HepG2 (cell line): Measurements from ENCODE around the gene CADM4. TPM values are rescaled to one million over a fixed set of nuclear protein-coding genes. Genes with fewer than 3 reads are reported as not detected.

Experiments
- AHDC1 ChIP-seq: sonication (generic); formaldehyde crosslinking; IDR thresholded peaks from 2 replicates; pipeline ENCODE4 v1.5.1; 2020; ENCODE audit warnings: mild to moderate bottlenecking, missing genetic modification reagents, borderline replicate concordance
- CAMTA2 ChIP-seq: sonication (generic); formaldehyde crosslinking; IDR thresholded peaks from 2 replicates; pipeline ENCODE4 v1.4.0; 2020; ENCODE audit warnings: mild to moderate bottlenecking, missing genetic modification reagents, borderline replicate concordance
- DPF2 ChIP-seq: sonication (generic); formaldehyde crosslinking; IDR thresholded peaks from 2 replicates; pipeline ENCODE4 v1.4.0; 2020; ENCODE audit warnings: mild to moderate bottlenecking, low read depth, missing genetic modification reagents, borderline replicate concordance
- FOXP1 ChIP-seq, 2 experiments: fragments of 450-650 bp in 1 of 2; IDR thresholded peaks; 2 replicates each; pipeline ENCODE4 v1.6.1; 2017 to 2018; ENCODE audit warnings: antibody characterized with exemption in 1 of 2
- HNRNPH1 ChIP-seq: fragments of 200-400 bp; formaldehyde crosslinking; optimal IDR thresholded peaks from 2 replicates; pipeline ENCODE3; 2017; ENCODE audit warnings: mild to moderate bottlenecking, low read depth, low read length
- KDM5B ChIP-seq: sonication (generic); formaldehyde crosslinking; IDR thresholded peaks from 2 replicates; pipeline ENCODE4 v1.4.0; 2020; ENCODE audit warnings: missing genetic modification reagents, mild to moderate bottlenecking, borderline replicate concordance
- NCOR1 ChIP-seq: fragments of 200-600 bp; sonication (generic); IDR thresholded peaks from 2 replicates; pipeline ENCODE4 v1.7.0; 2017; ENCODE audit warnings: antibody characterized with exemption, low read length, borderline replicate concordance
- PHF5A ChIP-seq: IDR thresholded peaks from one replicate; pipeline ENCODE4 v1.6.1; 2018; ENCODE audit warnings: low read depth, missing genetic modification reagents; ENCODE audit not compliant: unreplicated experiment
- SALL1 ChIP-seq: sonication (generic); formaldehyde crosslinking; IDR thresholded peaks from 2 replicates; pipeline ENCODE4 v1.8.0; 2022; ENCODE audit warnings: mild to moderate bottlenecking, missing genetic modification reagents
- SOX5 ChIP-seq: IDR thresholded peaks from 2 replicates; pipeline ENCODE4 v1.6.1; 2016; ENCODE audit warnings: borderline replicate concordance
- TFDP2 ChIP-seq: sonication (generic); formaldehyde crosslinking; IDR thresholded peaks from 2 replicates; pipeline ENCODE4 v1.4.0; 2020; ENCODE audit warnings: missing genetic modification reagents
- ZBTB34 ChIP-seq: sonication (generic); formaldehyde crosslinking; IDR thresholded peaks from 2 replicates; pipeline ENCODE4 v1.8.0; 2022; ENCODE audit warnings: mild to moderate bottlenecking, missing genetic modification reagents
- ZNF350 ChIP-seq: sonication (generic); formaldehyde crosslinking; IDR thresholded peaks from 2 replicates; pipeline ENCODE4 v1.4.0; 2020; ENCODE audit warnings: mild to moderate bottlenecking, low read depth, missing genetic modification reagents, borderline replicate concordance
- ZNF781 ChIP-seq: sonication (generic); formaldehyde crosslinking; IDR thresholded peaks from 2 replicates; pipeline ENCODE4 v1.5.1; 2020; ENCODE audit warnings: borderline replicate concordance, mild to moderate bottlenecking, missing genetic modification reagents; ENCODE audit errors: not compliant biosample characterization
- ZNF839 ChIP-seq: sonication (generic); formaldehyde crosslinking; IDR thresholded peaks from 2 replicates; pipeline ENCODE4 v1.4.0; 2020; ENCODE audit warnings: missing genetic modification reagents, mild to moderate bottlenecking, borderline replicate concordance
- ZSCAN22 ChIP-seq: sonication (generic); formaldehyde crosslinking; IDR thresholded peaks from 2 replicates; pipeline ENCODE4 v1.4.0; 2020; ENCODE audit warnings: mild to moderate bottlenecking, missing genetic modification reagents
- ZXDC ChIP-seq: sonication (generic); formaldehyde crosslinking; IDR thresholded peaks from 2 replicates; pipeline ENCODE4 v1.5.0; 2020; ENCODE audit warnings: mild to moderate bottlenecking, missing genetic modification reagents
- polyA plus RNA-seq, 8 experiments: library from polyadenylated mRNA; depleted of rRNA in 3 of 8; stranded (reverse) in 7 of 8; unstranded in 1 of 8; fragments of >200 nt; fragmentation: Illumina TruSeq in 4 of 8; extraction: Trizol in 4 of 8; gene quantifications; 2 replicates each; pipeline versions ENCODE4 v1.2.1 to v1.2.3, GENCODE V29; 2011 to 2016; ENCODE audit warnings: low read depth in 4 of 8, missing spikeins in 1 of 8, mixed read lengths in 1 of 8; ENCODE audit not compliant: insufficient read depth in 1 of 8
- total RNA-seq, 5 experiments: library from RNA; depleted of rRNA; stranded (reverse); fragments of >200 nt; fragmentation: Illumina TruSeq; extraction: Trizol; gene quantifications; 2 replicates each; pipeline ENCODE4 v1.2.3, GENCODE V29; 2016; ENCODE audit warnings: low read depth in 1 of 5

Gene CADM4
- total and polyA plus RNA-seq, 2 of the 13 experiments (the other 11 are each of a cell fraction or from before 2014, with no cell fraction given), result 8.5 to 16.0 TPM

- TF ChIP-seq FOXP1 (IDR thresholded peaks at IDR 0.05) (no peak), FOXP1 (CRISPR knock-in tag; IDR thresholded peaks at IDR 0.05) (no peak), CAMTA2 (CRISPR knock-in tag) (0 out of 2 replicates have a peak, but pooled peaks have one; percentile 76), DPF2 (CRISPR knock-in tag) (no peak), SALL1 (peak; percentile 27; the same call in 1 of the 2 replicates), PHF5A (CRISPR knock-in tag) (peak; percentile 30), ZSCAN22 (CRISPR knock-in tag) (0 out of 2 replicates have a peak, but pooled peaks have one; percentile 56), KDM5B (CRISPR knock-in tag) (peak; percentile 96), AHDC1 (CRISPR knock-in tag) (no peak; the same call in none of the 2 replicates), ZXDC (CRISPR knock-in tag) (no peak; the same call in 1 of the 2 replicates), HNRNPH1 (no peak), ZNF350 (peak; percentile 91), TFDP2 (CRISPR knock-in tag) (peak; percentile 77), ZNF781 (peak; percentile 61), ZBTB34 (CRISPR knock-in tag) (peak; percentile 76; the same call in 1 of the 2 replicates), NCOR1 (no peak), ZNF839 (CRISPR knock-in tag) (peak; percentile 96), SOX5 (no peak)
These were observed 20.2 kb downstream of the CADM4 start, which contains the start of gene ZNF428 (continued) for GRCh38 chr19:43619262-43620060.
